Umbilical cord (tissue), 2 donors: ENCODE results near the gene SELENON. TPM values are rescaled to one million over a fixed set of nuclear protein-coding genes. Genes with fewer than 3 reads are reported as not detected.
A peak's percentile ranks its signal among the peaks of the same experiment; 100 is the strongest.

Experiments used
- DNase-seq: peaks from one replicate; pipeline ENCODE4 v3.0.0-alpha.2; 2015; ENCODE audit warnings: low spot score
- total RNA-seq: library from RNA; depleted of rRNA; stranded (reverse); fragments of >200 nt; gene quantifications from one replicate; pipeline ENCODE4 v1.2.3, GENCODE V29; 2014; ENCODE audit warnings: low replicate concordance; ENCODE audit not compliant: insufficient read depth

SELENON gene
- total RNA-seq, 1 donor from 2014 or later = 17.8 TPM

GRCh38 chr1:25770541-25771220, 29.3 kb upstream of the SELENON start:
- DNase-seq = no peak

GRCh38 chr1:25771221-25772114, 28.5 kb upstream of the SELENON start:
- peak; percentile 86 for DNase-seq

GRCh38 chr1:25772164-25772563, 27.8 kb upstream of the SELENON start:
- DNase-seq = no peak

GRCh38 chr1:25772692-25773245, 27.2 kb upstream of the SELENON start:
- no peak for DNase-seq

- DNase-seq = no peak
Measured at GRCh38 chr1:25773441-25774125, 26.4 kb upstream of the SELENON start.

- DNase-seq = no peak
Measured at GRCh38 chr1:25774206-25774803, 25.7 kb upstream of the SELENON start.

GRCh38 chr1:25774921-25775771, 24.8 kb upstream of the SELENON start:
- DNase-seq = no peak

- no peak for DNase-seq
Measured at GRCh38 chr1:25779388-25779787, 20.6 kb upstream of the SELENON start.

GRCh38 chr1:25779894-25780293, 20.1 kb upstream of the SELENON start:
- no peak for DNase-seq

- no peak for DNase-seq
Measured at GRCh38 chr1:25780318-25781129, 19.5 kb upstream of the SELENON start.

- no peak for DNase-seq
Measured at GRCh38 chr1:25781130-25781433, 18.9 kb upstream of the SELENON start.

- no peak for DNase-seq
Measured at GRCh38 chr1:25782608-25783201, 17.3 kb upstream of the SELENON start.

GRCh38 chr1:25784575-25785051, 15.4 kb upstream of the SELENON start:
- no peak for DNase-seq

- DNase-seq = no peak
Measured at GRCh38 chr1:25785333-25786067, 14.5 kb upstream of the SELENON start.

GRCh38 chr1:25786887-25787759, 12.9 kb upstream of the SELENON start:
- no peak for DNase-seq

- no peak for DNase-seq
Measured at GRCh38 chr1:25787760-25788166, 12.2 kb upstream of the SELENON start.

- no peak for DNase-seq
Measured at GRCh38 chr1:25790472-25790871, 9.5 kb upstream of the SELENON start.

GRCh38 chr1:25792115-25792514, 7.9 kb upstream of the SELENON start:
- DNase-seq = no peak
